ENCODE measurements around the gene HSPA1B.

The HSPA1B gene

GRCh38 chr6:31829633-31830283 is 2.2 kb downstream of the HSPA1B start:
- TF ChIP-seq TAF1 (IDR thresholded peaks at IDR 0.05; ENCODE audit: low read depth) (no peak), NFIC (IDR thresholded peaks at IDR 0.05) (no peak), RAD21 (IDR thresholded peaks at IDR 0.05; ENCODE audit: low read depth) (peak; percentile 72), FOXM1 (IDR thresholded peaks at IDR 0.05; ENCODE audit: borderline replicate concordance, low read depth) (no peak)
- TF ChIP-seq, protein P1, sequence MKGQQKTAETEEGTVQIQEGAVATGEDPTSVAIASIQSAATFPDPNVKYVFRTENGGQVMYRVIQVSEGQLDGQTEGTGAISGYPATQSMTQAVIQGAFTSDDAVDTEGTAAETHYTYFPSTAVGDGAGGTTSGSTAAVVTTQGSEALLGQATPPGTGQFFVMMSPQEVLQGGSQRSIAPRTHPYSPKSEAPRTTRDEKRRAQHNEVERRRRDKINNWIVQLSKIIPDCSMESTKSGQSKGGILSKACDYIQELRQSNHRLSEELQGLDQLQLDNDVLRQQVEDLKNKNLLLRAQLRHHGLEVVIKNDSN (IDR thresholded peaks at IDR 0.05): no peak

- no peak for TF ChIP-seq CREB1 (IDR thresholded peaks at IDR 0.05; ENCODE audit: low read depth)
- TF ChIP-seq CEBPB (IDR thresholded peaks at IDR 0.05): no peak
- no peak for TF ChIP-seq RAD21 (IDR thresholded peaks at IDR 0.05; ENCODE audit: low read depth)
- TF ChIP-seq REST (IDR thresholded peaks at IDR 0.05; ENCODE audit: low read depth): no peak
- TF ChIP-seq FOXM1 (IDR thresholded peaks at IDR 0.05; ENCODE audit: borderline replicate concordance, low read depth): no peak
These were observed 3.4 kb downstream of the HSPA1B start for GRCh38 chr6:31830886-31831335.

DNA sequence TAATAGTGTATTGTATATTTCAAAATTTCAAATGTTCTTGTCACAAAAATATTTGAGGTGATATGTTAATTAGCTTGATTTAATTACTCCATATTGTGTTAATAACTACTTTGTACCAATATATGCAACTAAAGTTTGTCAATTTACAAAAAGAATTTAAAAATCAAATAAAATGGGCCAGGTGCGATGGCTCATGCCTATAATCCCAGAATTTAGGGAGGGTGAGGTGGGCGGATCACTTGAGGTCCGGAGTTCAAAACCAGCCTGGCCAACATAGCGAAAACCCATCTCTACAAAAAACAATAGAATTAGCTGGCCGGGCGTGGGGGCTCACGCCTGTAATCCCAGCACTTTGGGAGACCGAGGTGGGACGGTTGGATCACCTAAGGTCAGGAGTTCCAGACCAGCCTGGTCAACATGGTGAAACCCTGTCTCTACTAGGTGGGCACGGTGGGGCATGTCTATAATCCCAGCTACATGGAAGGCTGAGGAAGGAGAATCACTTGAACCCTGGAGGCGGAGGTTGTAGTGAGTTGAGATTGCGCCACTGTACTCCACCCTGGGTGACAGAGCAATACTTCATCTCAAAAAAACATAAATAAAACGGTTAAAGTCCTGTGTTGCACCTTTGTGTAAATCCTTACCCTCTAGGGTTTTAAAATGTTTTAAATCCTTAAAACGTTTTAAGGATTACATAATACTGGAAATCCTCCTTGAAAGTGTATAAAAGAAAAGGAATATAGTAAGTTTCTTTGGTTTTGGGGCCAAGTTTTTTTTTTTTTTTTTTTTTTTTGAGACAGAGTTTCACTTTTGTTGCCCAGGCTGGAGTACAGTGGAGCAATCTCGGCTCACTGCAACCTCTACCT is 4.0 kb downstream of the HSPA1B start:
- TF ChIP-seq REST (IDR thresholded peaks at IDR 0.05; ENCODE audit: low read depth): no peak
- no peak for TF ChIP-seq EGR1 (IDR thresholded peaks at IDR 0.05)
- no peak for TF ChIP-seq FOXM1 (IDR thresholded peaks at IDR 0.05; ENCODE audit: borderline replicate concordance, low read depth)
- no peak for TF ChIP-seq ZBTB7A (IDR thresholded peaks at IDR 0.05; ENCODE audit: low read depth)
- TF ChIP-seq, protein P2, sequence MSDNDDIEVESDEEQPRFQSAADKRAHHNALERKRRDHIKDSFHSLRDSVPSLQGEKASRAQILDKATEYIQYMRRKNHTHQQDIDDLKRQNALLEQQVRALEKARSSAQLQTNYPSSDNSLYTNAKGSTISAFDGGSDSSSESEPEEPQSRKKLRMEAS (IDR thresholded peaks at IDR 0.05): no peak

DNA sequence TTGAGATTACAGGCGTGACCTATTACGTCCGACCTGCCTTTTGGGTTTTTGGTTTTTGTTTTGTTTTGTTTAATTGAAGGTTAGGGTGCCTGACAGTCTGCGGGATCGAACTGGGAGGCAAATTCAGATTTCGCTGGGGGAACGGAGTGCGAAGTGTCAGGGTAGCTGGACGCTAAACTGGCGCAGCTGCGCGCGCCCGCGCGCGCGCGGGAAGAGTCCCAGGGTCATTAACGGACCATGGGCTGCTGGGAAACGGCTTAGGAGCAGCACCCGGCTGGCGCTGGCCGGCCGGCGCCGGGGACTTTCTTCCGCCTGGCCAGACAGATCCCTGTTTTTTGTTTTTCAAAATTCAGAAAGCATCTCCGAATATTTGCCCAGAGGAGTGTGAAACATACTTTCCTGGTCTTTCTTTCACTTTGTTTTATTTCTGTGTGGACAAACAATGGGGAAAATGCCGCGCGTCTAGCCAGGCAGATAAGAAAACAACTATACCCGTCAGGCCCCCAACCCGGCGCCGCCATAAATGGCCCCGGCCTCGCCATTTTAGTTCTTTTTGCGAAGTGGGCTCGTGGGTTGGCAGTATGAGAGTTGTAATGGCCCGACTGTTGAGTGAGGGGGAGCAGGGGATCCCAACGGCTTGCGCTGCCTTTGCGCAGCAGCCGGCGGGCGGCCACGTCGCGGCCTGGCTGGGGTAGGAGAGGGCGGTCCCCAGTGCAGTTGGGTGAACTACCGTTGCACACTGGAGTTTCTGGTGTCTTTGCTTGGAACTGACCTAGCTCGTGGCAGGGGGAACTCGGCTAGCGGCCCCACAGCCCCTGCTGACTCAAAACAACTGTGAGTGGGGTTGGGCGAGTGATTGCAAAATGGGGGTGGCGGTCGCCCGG is 7.1 kb downstream of the HSPA1B start:
- TF ChIP-seq TCF12 (IDR thresholded peaks at IDR 0.05; ENCODE audit: low read depth) (no peak; the same call in 1 of the 2 replicates), REST (IDR thresholded peaks at IDR 0.05; ENCODE audit: low read depth) (no peak), NFIC (IDR thresholded peaks at IDR 0.05) (no peak), EGR1 (IDR thresholded peaks at IDR 0.05) (no peak), TAF1 (IDR thresholded peaks at IDR 0.05; ENCODE audit: low read depth) (peak; percentile 95), TEAD4 (IDR thresholded peaks at IDR 0.05) (peak; percentile 62), CEBPB (IDR thresholded peaks at IDR 0.05) (no peak), YY1 (IDR thresholded peaks at IDR 0.05; ENCODE audit: low read depth) (peak; percentile 94), FOXM1 (IDR thresholded peaks at IDR 0.05; ENCODE audit: borderline replicate concordance, low read depth) (peak; percentile 25; the same call in 1 of the 2 replicates), RAD21 (IDR thresholded peaks at IDR 0.05; ENCODE audit: low read depth) (no peak), EP300 (IDR thresholded peaks at IDR 0.05; ENCODE audit: borderline replicate concordance) (no peak)
- TF ChIP-seq, protein P2 (IDR thresholded peaks at IDR 0.05): peak; percentile 78

Measured in Ishikawa (cell line).